A549 (cell line): ENCODE results near the gene IGSF9B. TPM values are rescaled to one million over a fixed set of nuclear protein-coding genes. Genes with fewer than 3 reads are reported as not detected.

Experiments used
- ATAC-seq, 2 experiments: fragments of 200-7000 bp in 1 of 2; fragments of >200 bp in 1 of 2; cut with Nextera tagmentation in 1 of 2; cut with Tn5 transposase in 1 of 2; 3 replicates each; pipeline versions ENCODE4 v1.8.0 to v1.9.1; 2018 to 2020; ENCODE audit warnings: mild to moderate bottlenecking in 1 of 2, moderate library complexity in 1 of 2
- CTCF ChIA-PET: fragments of 300-600 bp; sonication (Branson Sonifier 250); formaldehyde crosslinking; extraction: SDS; loops from one replicate; lab custom pipeline; 2021; ENCODE audit warnings: antibody characterized with exemption, inconsistent platforms; lab: Yijun Ruan, JAX
- POLR2A ChIA-PET: fragments of 350-600 bp; formaldehyde crosslinking; extraction: SDS; loops from one replicate; lab custom pipeline; 2021; ENCODE audit warnings: antibody characterized with exemption, inconsistent platforms; lab: Yijun Ruan, JAX
- DNase-seq, 2 experiments: peaks; one replicate each; pipeline versions ENCODE4 v3.0.0 to v3.0.0-alpha.2; 2011 to 2016; ENCODE audit warnings: low read depth in 1 of 2, low spot score in 1 of 2
- FAIRE-seq: peaks from 2 replicates; lab custom pipeline; 2011; peaks lifted over from hg19 to GRCh38; lab: Jason Lieb, UNC
- H3K27ac ChIP-seq, 2 experiments: fragments of >200 bp; sonication (Bioruptor Twin); formaldehyde crosslinking; 3 replicates each; pipeline ENCODE4 v1.5.1; 2016 to 2017
- H3K4me1 ChIP-seq: fragments of >200 bp; sonication (Bioruptor Twin); formaldehyde crosslinking; 3 replicates; pipeline ENCODE4 v1.6.1; 2016
- H3K4me2 ChIP-seq: fragments of >200 bp; sonication (Bioruptor Twin); formaldehyde crosslinking; 3 replicates; pipeline ENCODE4 v1.6.1; 2016
- H3K4me3 ChIP-seq: fragments of >200 bp; sonication (Bioruptor Twin); formaldehyde crosslinking; 3 replicates; pipeline ENCODE4 v1.5.1; 2016
- H3K9me3 ChIP-seq: fragments of >200 bp; sonication (Bioruptor Twin); formaldehyde crosslinking; 3 replicates; pipeline ENCODE4 v1.6.1; 2016
- ATOH8 ChIP-seq: fragments of 250-450 bp; sonication (Bioruptor Pico); IDR thresholded peaks from 2 replicates; pipeline ENCODE4 v1.5.0; 2020; ENCODE audit warnings: low read depth, mild to moderate bottlenecking, moderate library complexity
- CHD4 ChIP-seq: fragments of 200-600 bp; sonication (generic); IDR thresholded peaks from 2 replicates; pipeline ENCODE4 v1.6.1; 2016; ENCODE audit warnings: antibody characterized with exemption, mild to moderate bottlenecking, borderline replicate concordance
- E2F6 ChIP-seq: IDR thresholded peaks from 2 replicates; pipeline ENCODE4 v1.6.1; 2012; ENCODE audit warnings: low read depth, borderline replicate concordance
- EHF ChIP-seq: fragments of 250-450 bp; sonication (Bioruptor Pico); IDR thresholded peaks from 2 replicates; pipeline ENCODE4 v1.5.0; 2020; ENCODE audit warnings: mild to moderate bottlenecking
- EHMT2 ChIP-seq: fragments of 200-600 bp; sonication (generic); IDR thresholded peaks from 2 replicates; pipeline ENCODE4 v1.6.1; 2016; ENCODE audit warnings: antibody characterized with exemption, low read depth, mild to moderate bottlenecking, moderate library complexity
- FOXS1 ChIP-seq: fragments of 250-450 bp; sonication (Bioruptor Pico); IDR thresholded peaks from 2 replicates; pipeline ENCODE4 v1.5.0; 2020; ENCODE audit warnings: mild to moderate bottlenecking, moderate library complexity
- HOXA7 ChIP-seq: fragments of 250-450 bp; sonication (Bioruptor Pico); IDR thresholded peaks from 2 replicates; pipeline ENCODE4 v1.5.0; 2020; ENCODE audit warnings: mild to moderate bottlenecking, moderate library complexity
- HOXB5 ChIP-seq: fragments of 250-450 bp; sonication (Bioruptor Pico); IDR thresholded peaks from 2 replicates; pipeline ENCODE4 v1.5.0; 2020; ENCODE audit warnings: mild to moderate bottlenecking, moderate library complexity
- MAX ChIP-seq: IDR thresholded peaks from 2 replicates; pipeline ENCODE4 v1.6.1; 2012
- MYC ChIP-seq: IDR thresholded peaks from 2 replicates; pipeline ENCODE4 v1.6.1; 2012; ENCODE audit warnings: mild to moderate bottlenecking, inconsistent platforms, low read length, improper control_type of control experiment, borderline replicate concordance
- POLR2AphosphoS2 ChIP-seq: conservative IDR thresholded peaks from 2 replicates; pipeline ENCODE4 v1.6.1; 2012; ENCODE audit warnings: low read length, improper control_type of control experiment, inconsistent platforms
- TFCP2L1 ChIP-seq: fragments of 250-450 bp; sonication (Bioruptor Pico); IDR thresholded peaks from 2 replicates; pipeline ENCODE4 v1.5.0; 2021; ENCODE audit warnings: mild to moderate bottlenecking
- TP53 ChIP-seq: fragments of 250-450 bp; sonication (Bioruptor Pico); IDR thresholded peaks from 2 replicates; pipeline ENCODE4 v1.5.0; 2021; ENCODE audit warnings: mild to moderate bottlenecking, moderate library complexity
- ZC3H11A ChIP-seq: fragments of 450-650 bp; IDR thresholded peaks from 2 replicates; pipeline ENCODE4 v1.6.1; 2014; ENCODE audit warnings: antibody characterized with exemption, mild to moderate bottlenecking
- ZFP36 ChIP-seq: fragments of 450-650 bp; IDR thresholded peaks from 2 replicates; pipeline ENCODE4 v1.6.1; 2014; ENCODE audit warnings: borderline replicate concordance; ENCODE audit not compliant: partially characterized antibody
- ZNF302 ChIP-seq: fragments of 250-450 bp; sonication (Bioruptor Pico); IDR thresholded peaks from 2 replicates; pipeline ENCODE4 v1.9.0; 2021; ENCODE audit warnings: inconsistent platforms, mild to moderate bottlenecking, moderate library complexity
- WGBS: methylation state at CpG from one replicate; pipeline ENCODE4 v1.1.6; 2017; ENCODE audit errors: missing lambda C conversion rate; 5-methylcytosine and 5-hydroxymethylcytosine counted together
- polyA plus RNA-seq, 4 experiments: library from polyadenylated mRNA; depleted of rRNA in 3 of 4; stranded (reverse); fragments of >200 nt; fragmentation: RNase III in 1 of 4; extraction: RNeasy Plus Mini Kit Qiagen cat#74134 plus additional on column Dnase treatment in 1 of 4; gene quantifications; 2 replicates in 3 of 4; 3 replicates in 1 of 4; pipeline ENCODE4 v1.2.3, GENCODE V29; 2011 to 2017
- TF ChIP-seq, protein P1 (sequence below): IDR thresholded peaks from 2 replicates; pipeline ENCODE4 v1.6.1; 2012
- TF ChIP-seq, protein P2 (sequence below): fragments of 250-450 bp; sonication (Bioruptor Pico); IDR thresholded peaks from 2 replicates; pipeline ENCODE4 v1.5.0; 2021; ENCODE audit warnings: mild to moderate bottlenecking, moderate library complexity, borderline replicate concordance

The IGSF9B gene
- polyA plus RNA-seq, 2 of the 4 experiments (the other 2 are of a cell fraction), result 0.41 to 0.61 TPM

- CTCF ChIA-PET, result no interaction called here
Observed at GRCh38 chr11:133918608-133919260, 38.0 kb downstream of the IGSF9B start.

GRCh38 chr11:133917921-133918607 lies 38.7 kb downstream of the IGSF9B start:
- TF ChIP-seq MYC, result no peak
- no peak for TF ChIP-seq EHMT2
- no peak for TF ChIP-seq HOXA7 (CRISPR knock-in tag)
- no peak for TF ChIP-seq POLR2AphosphoS2
- TF ChIP-seq MAX, result no peak
- Histone ChIP-seq H3K4me1 (no peaks in the 10 kb centered on the region), H3K9me3 (no peaks in the 10 kb centered on the region), H3K4me3 (no peak overlapping the region), H3K27ac (no peak overlapping the region), H3K4me2 (no peak overlapping the region)
- 40% methylated on average over 12 of the region's 52 CpGs for WGBS
- POLR2A ChIA-PET, result no interaction called here
- no peak for DNase-seq
- no peak for ATAC-seq
- CTCF ChIA-PET, result no interaction called here
- no peak for FAIRE-seq

More at GRCh38 chr11:133918608-133919260, 38.0 kb downstream of the IGSF9B start:
- POLR2A ChIA-PET, result no interaction called here
- DNase-seq, result no peak
- H3K9me3 ChIP-seq, result no peaks in the 10 kb centered on the region
- no peak overlapping the region for H3K4me3 ChIP-seq
- 54% methylated on average over 10 of the region's 26 CpGs for WGBS
- TF ChIP-seq TFCP2L1 (CRISPR knock-in tag) (no peak), FOXS1 (CRISPR knock-in tag) (no peak), ZNF302 (CRISPR knock-in tag) (no peak), E2F6 (no peak), TP53 (CRISPR knock-in tag) (no peak), CHD4 (no peak)
- TF ChIP-seq, protein P1, sequence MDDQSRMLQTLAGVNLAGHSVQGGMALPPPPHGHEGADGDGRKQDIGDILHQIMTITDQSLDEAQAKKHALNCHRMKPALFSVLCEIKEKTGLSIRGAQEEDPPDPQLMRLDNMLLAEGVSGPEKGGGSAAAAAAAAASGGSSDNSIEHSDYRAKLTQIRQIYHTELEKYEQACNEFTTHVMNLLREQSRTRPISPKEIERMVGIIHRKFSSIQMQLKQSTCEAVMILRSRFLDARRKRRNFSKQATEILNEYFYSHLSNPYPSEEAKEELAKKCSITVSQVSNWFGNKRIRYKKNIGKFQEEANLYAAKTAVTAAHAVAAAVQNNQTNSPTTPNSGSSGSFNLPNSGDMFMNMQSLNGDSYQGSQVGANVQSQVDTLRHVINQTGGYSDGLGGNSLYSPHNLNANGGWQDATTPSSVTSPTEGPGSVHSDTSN, result no peak
- no peak overlapping the region for H3K4me2 ChIP-seq
- ATAC-seq, result no peak
- no peaks in the 10 kb centered on the region for H3K4me1 ChIP-seq
- no peak for FAIRE-seq
- H3K27ac ChIP-seq, result no peak overlapping the region

DNA sequence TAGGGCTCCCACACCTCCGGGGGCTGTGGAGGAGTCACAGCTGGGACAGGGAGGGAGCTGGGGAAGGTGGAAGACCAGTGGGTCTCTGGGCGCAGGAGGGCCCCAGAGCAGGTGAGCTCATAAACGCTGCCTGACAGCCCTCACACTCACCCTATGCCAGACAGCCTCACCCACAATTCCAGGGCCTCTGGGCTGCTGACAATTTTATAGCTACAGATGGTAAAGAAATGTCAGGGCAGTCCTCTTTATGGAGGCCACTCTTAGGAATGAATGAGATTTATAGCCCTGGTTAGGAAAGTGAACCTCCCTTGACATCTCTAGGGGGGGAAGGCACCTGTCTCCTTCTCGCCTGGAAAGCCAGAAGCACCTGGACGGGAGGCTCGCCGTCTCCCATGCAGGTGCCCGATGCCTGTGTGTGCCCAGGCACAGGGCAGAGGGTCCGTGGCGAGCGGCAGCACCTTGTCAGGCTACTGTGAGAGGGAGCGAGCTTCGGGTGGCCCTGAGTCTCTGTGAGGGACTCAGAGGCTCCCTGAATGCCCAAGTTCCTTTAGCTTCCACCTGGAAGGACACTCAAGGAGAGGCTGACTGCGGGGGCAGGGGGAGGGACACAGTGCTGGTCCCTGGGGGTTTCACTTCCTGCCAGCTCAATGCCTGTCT lies 39.9 kb downstream of the IGSF9B start:
- H3K27ac ChIP-seq, result no peak overlapping the region
- no peak for ATAC-seq
- ChIA-PET CTCF (interaction anchor here (1.2 kb wide), 1 partner anchor 10 kb away, joined by 3 read pairs; no protein-coding TSS in a partner anchor), POLR2A (no interaction called here)
- no peak for FAIRE-seq
- no peaks in the 10 kb centered on the region for H3K4me1 ChIP-seq
- 44% methylated on average over 2 of the region's 14 CpGs for WGBS
- no peaks in the 10 kb centered on the region for H3K9me3 ChIP-seq
- DNase-seq, result no peak
- no peak overlapping the region for H3K4me2 ChIP-seq
- no peak for TF ChIP-seq ZC3H11A
- no peak for TF ChIP-seq ZFP36
- no peak for TF ChIP-seq ATOH8 (CRISPR knock-in tag)
- no peak for TF ChIP-seq EHF (CRISPR knock-in tag)
- TF ChIP-seq, protein P2, sequence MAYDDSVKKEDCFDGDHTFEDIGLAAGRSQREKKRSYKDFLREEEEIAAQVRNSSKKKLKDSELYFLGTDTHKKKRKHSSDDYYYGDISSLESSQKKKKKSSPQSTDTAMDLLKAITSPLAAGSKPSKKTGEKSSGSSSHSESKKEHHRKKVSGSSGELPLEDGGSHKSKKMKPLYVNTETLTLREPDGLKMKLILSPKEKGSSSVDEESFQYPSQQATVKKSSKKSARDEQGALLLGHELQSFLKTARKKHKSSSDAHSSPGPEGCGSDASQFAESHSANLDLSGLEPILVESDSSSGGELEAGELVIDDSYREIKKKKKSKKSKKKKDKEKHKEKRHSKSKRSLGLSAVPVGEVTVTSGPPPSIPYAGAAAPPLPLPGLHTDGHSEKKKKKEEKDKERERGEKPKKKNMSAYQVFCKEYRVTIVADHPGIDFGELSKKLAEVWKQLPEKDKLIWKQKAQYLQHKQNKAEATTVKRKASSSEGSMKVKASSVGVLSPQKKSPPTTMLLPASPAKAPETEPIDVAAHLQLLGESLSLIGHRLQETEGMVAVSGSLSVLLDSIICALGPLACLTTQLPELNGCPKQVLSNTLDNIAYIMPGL (CRISPR knock-in tag), result no peak
- no peak for TF ChIP-seq HOXB5
- no peak for TF ChIP-seq EHMT2
- no peak overlapping the region for H3K4me3 ChIP-seq
